GM18868 (cell line): ENCODE results near the gene DRC1.
"Not testable (repeated sequence)": the region's sequence is repeated elsewhere in the genome, so short reads cannot be mapped to it uniquely, and the experiment has no call there.

Source experiments
- ATAC-seq: cut with Tn5 transposase; IDR thresholded peaks from one replicate; pipeline ENCODE4 v1.9.1; 2021; ENCODE audit warnings: mild to moderate bottlenecking, moderate library complexity; ENCODE audit not compliant: unreplicated experiment

The DRC1 gene

GRCh38 chr2:26401739-26402541, at the start of gene DRC1:
TSS of gene DRC1 (plus strand) at chr2:26401920. CDS start at chr2:26401990, 70 bp downstream.
- ATAC-seq, result no peak

- ATAC-seq, result no peak
Measured at GRCh38 chr2:26352892-26353291, 48.8 kb upstream of the DRC1 start.

GRCh38 chr2:26354469-26354868, 47.3 kb upstream of the DRC1 start:
- ATAC-seq, result not testable (repeated sequence)

GRCh38 chr2:26355038-26355995, 46.4 kb upstream of the DRC1 start:
- ATAC-seq, result no peak

- no peak for ATAC-seq
Measured at GRCh38 chr2:26356111-26356510, 45.6 kb upstream of the DRC1 start.

- ATAC-seq, result no peak
Measured at GRCh38 chr2:26356771-26357170, 44.9 kb upstream of the DRC1 start.

- no peak for ATAC-seq
Measured at GRCh38 chr2:26359886-26360473, 41.7 kb upstream of the DRC1 start.

- no peak for ATAC-seq
Measured at GRCh38 chr2:26363323-26363722, 38.4 kb upstream of the DRC1 start.

- no peak for ATAC-seq
Measured at GRCh38 chr2:26363958-26364357, 37.8 kb upstream of the DRC1 start.

GRCh38 chr2:26364669-26365068, 37.1 kb upstream of the DRC1 start:
- no peak for ATAC-seq

GRCh38 chr2:26366957-26367356, 34.8 kb upstream of the DRC1 start:
- ATAC-seq, result no peak

- ATAC-seq, result not testable (repeated sequence)
Measured at GRCh38 chr2:26369664-26370063, 32.1 kb upstream of the DRC1 start.

GRCh38 chr2:26370909-26371308, 30.8 kb upstream of the DRC1 start:
- not testable (repeated sequence) for ATAC-seq

- no peak for ATAC-seq
Measured at GRCh38 chr2:26376799-26377198, 24.9 kb upstream of the DRC1 start.

GRCh38 chr2:26380281-26380680, 21.4 kb upstream of the DRC1 start:
- no peak for ATAC-seq

GRCh38 chr2:26382564-26382963, 19.2 kb upstream of the DRC1 start:
- no peak for ATAC-seq

- no peak for ATAC-seq
Measured at GRCh38 chr2:26384183-26384582, 17.5 kb upstream of the DRC1 start.

GRCh38 chr2:26384597-26384996, 17.1 kb upstream of the DRC1 start:
- no peak for ATAC-seq

- no peak for ATAC-seq
Measured at GRCh38 chr2:26387189-26387588, 14.5 kb upstream of the DRC1 start.

- ATAC-seq, result no peak
Measured at GRCh38 chr2:26394694-26395093, 7.0 kb upstream of the DRC1 start.

GRCh38 chr2:26395394-26395793, 6.3 kb upstream of the DRC1 start:
- ATAC-seq, result no peak
